T-helper 2 cell treated with Interferon-gamma antibody and Interleukin-4, amounts not matched to agents 5 μg/mL and 100 μg/mL, for 36 hours (primary cell): ENCODE results near the gene DYSF.

ENCODE experiments used
- DNase-seq: peaks from one replicate; pipeline ENCODE4 v3.0.0; 2021; ENCODE audit warnings: low spot score
- H3K27ac Mint-ChIP-seq: one replicate; pipeline ENCODE4 v1.8.0; 2021; ENCODE audit warnings: mild to moderate bottlenecking, mixed read lengths
- H3K27me3 Mint-ChIP-seq: one replicate; pipeline ENCODE4 v1.8.0; 2021; ENCODE audit warnings: low read depth, mixed read lengths
- H3K36me3 Mint-ChIP-seq: one replicate; pipeline ENCODE4 v1.8.0; 2021; ENCODE audit warnings: low read depth, mixed read lengths
- H3K4me1 Mint-ChIP-seq: one replicate; pipeline ENCODE4 v1.8.0; 2021; ENCODE audit warnings: low read depth, mixed read lengths
- H3K4me3 Mint-ChIP-seq: one replicate; pipeline ENCODE4 v1.8.0; 2022; ENCODE audit warnings: mild to moderate bottlenecking, moderate library complexity, mixed read lengths
- H3K9me3 Mint-ChIP-seq: one replicate; pipeline ENCODE4 v1.8.0; 2021; ENCODE audit warnings: mixed read lengths

DYSF gene

DNA sequence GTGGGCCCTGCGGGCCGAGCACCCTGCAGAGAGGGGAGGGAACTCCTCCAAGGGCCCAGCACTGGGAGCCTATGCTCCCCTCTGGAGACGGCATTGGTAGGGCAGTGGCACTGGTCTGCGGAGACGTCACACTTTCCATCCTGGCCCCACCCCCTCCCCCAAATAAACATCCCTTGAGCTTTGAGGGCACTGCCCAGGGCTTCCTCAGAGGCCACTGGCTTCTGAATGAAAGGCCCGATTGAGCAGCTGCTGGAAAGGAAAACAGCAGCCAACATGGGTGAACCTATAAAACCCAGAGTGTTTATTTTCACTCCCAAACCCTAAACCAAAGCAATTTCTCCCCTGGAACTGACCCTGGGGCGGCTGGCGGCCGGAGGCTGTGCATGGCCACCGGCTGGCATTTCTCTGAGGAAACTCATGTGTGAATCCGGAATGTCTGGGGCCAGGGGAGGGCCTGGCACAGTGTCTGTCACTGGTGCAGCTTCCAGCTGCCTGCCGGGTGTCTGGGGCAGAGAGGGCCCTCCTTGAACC is 138.9 kb downstream of the DYSF start:
- no peak for DNase-seq
- H3K27ac Mint-ChIP-seq: no peak overlapping the region

DNA sequence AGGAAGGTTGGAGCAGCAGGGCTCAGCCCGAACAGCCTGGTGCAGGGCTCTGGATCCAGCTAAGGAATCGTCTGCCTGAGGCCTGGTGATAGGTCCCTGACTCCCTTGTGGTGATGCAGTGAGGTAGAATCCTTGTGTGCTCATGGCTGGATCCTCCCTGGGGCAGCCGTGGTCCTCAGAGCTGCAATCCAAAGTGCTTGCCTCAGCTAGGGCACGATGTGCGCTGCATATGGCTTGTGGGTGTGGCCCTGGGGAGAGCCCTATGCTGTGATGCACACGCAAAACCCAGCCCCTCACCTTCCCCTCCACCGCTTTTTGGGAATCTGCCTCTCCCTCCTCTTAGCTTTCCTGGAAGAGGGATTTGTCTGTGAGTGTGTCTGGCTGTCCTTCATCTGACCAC is 142.2 kb downstream of the DYSF start:
- no peaks in the 10 kb centered on the region for H3K36me3 Mint-ChIP-seq

More for the DNA sequence above, 138.9 kb downstream of the DYSF start:
- H3K4me1 Mint-ChIP-seq: no peaks in the 10 kb centered on the region
- no peaks in the 10 kb centered on the region for H3K36me3 Mint-ChIP-seq
- no peaks in the 10 kb centered on the region for H3K27me3 Mint-ChIP-seq
- H3K9me3 Mint-ChIP-seq: no peaks in the 10 kb centered on the region
- H3K4me3 Mint-ChIP-seq: no peak overlapping the region

GRCh38 chr2:71596011-71596410 is 142.7 kb downstream of the DYSF start:
- Mint-ChIP-seq H3K36me3 (no peaks in the 10 kb centered on the region), H3K9me3 (no peaks in the 10 kb centered on the region), H3K4me3 (no peak overlapping the region), H3K27ac (no peak overlapping the region), H3K4me1 (no peaks in the 10 kb centered on the region), H3K27me3 (no peaks in the 10 kb centered on the region)
- DNase-seq: no peak

More for the DNA sequence above, 142.2 kb downstream of the DYSF start:
- H3K9me3 Mint-ChIP-seq: no peaks in the 10 kb centered on the region
- H3K4me1 Mint-ChIP-seq: no peaks in the 10 kb centered on the region
- H3K4me3 Mint-ChIP-seq: no peak overlapping the region
- no peak for DNase-seq
- no peak overlapping the region for H3K27ac Mint-ChIP-seq
- H3K27me3 Mint-ChIP-seq: no peaks in the 10 kb centered on the region

- peaks cover 2% of the 10 kb centered on the region for H3K4me1 Mint-ChIP-seq
- H3K9me3 Mint-ChIP-seq: no peaks in the 10 kb centered on the region
- H3K4me3 Mint-ChIP-seq: no peak overlapping the region
- H3K27me3 Mint-ChIP-seq: no peaks in the 10 kb centered on the region
- no peaks in the 10 kb centered on the region for H3K36me3 Mint-ChIP-seq
- no peak overlapping the region for H3K27ac Mint-ChIP-seq
- no peak for DNase-seq
Observed at GRCh38 chr2:71597756-71598155, 144.4 kb downstream of the DYSF start.

GRCh38 chr2:71598526-71598925 is 145.2 kb downstream of the DYSF start:
- Mint-ChIP-seq H3K4me1 (peaks cover 4% of the 10 kb centered on the region), H3K36me3 (no peaks in the 10 kb centered on the region), H3K27ac (no peak overlapping the region), H3K27me3 (no peaks in the 10 kb centered on the region), H3K9me3 (no peaks in the 10 kb centered on the region), H3K4me3 (no peak overlapping the region)
- DNase-seq: no peak

DNA sequence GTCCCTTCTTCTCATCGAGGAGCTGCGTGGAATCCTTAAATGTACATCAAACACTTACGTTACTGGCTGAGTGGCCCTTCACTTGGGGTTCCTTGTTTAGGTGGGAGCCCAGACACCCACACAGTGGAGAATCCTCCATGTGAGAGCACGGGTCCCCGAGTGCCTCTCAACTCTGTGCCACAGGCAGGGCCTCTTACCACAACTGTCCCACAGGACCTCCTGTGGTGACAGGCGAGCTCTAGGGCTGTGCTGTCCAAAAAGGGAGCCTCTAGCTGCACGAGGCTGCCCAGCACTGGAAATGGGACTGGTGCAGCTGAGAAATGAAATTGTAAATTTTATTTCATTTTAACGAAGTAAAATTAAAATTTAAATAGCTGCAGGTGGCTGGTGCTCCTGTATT is 145.7 kb downstream of the DYSF start:
- H3K27ac Mint-ChIP-seq: no peak overlapping the region
- no peaks in the 10 kb centered on the region for H3K27me3 Mint-ChIP-seq
- no peaks in the 10 kb centered on the region for H3K36me3 Mint-ChIP-seq
- H3K4me1 Mint-ChIP-seq: peaks cover 4% of the 10 kb centered on the region
- H3K4me3 Mint-ChIP-seq: no peak overlapping the region
- no peak for DNase-seq
- no peaks in the 10 kb centered on the region for H3K9me3 Mint-ChIP-seq

DNA sequence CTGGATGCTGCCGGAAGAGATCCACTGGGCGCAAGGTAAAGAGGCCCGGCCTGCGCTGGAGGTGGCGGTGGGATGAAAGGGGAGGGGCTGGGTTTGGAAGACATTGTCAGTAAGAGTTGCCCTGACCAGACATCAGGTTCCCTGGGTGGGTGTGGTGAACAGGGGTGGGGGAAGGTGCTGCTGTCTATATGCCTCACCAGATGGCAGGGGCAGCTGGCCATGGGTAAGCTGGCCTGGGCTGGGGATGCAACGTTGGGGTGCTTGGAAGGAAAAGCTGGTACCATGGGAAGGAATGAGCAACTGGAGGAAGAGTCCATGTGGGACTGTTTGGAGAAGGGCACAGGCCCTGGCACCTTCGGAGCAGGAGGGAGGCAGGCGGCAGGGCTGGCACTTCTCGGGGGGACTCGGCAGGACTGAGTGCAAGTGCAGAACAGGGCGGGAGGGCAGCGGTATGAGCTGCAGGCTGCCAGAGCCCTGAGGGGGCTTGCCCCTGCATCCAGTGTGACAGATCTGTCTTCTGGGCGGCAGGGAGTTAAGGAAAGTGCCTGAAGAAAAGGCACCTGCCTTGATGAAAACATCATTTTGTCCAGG is 146.4 kb downstream of the DYSF start:
- Mint-ChIP-seq H3K27ac (no peak overlapping the region), H3K36me3 (no peaks in the 10 kb centered on the region)

GRCh38 chr2:71600555-71600954 is 147.2 kb downstream of the DYSF start:
- Mint-ChIP-seq H3K36me3 (no peaks in the 10 kb centered on the region), H3K4me3 (no peak overlapping the region)

More for the DNA sequence above, 146.4 kb downstream of the DYSF start:
- no peak for DNase-seq
- Mint-ChIP-seq H3K9me3 (no peaks in the 10 kb centered on the region), H3K27me3 (no peaks in the 10 kb centered on the region), H3K4me3 (no peak overlapping the region), H3K4me1 (peaks cover 9% of the 10 kb centered on the region)

DNA sequence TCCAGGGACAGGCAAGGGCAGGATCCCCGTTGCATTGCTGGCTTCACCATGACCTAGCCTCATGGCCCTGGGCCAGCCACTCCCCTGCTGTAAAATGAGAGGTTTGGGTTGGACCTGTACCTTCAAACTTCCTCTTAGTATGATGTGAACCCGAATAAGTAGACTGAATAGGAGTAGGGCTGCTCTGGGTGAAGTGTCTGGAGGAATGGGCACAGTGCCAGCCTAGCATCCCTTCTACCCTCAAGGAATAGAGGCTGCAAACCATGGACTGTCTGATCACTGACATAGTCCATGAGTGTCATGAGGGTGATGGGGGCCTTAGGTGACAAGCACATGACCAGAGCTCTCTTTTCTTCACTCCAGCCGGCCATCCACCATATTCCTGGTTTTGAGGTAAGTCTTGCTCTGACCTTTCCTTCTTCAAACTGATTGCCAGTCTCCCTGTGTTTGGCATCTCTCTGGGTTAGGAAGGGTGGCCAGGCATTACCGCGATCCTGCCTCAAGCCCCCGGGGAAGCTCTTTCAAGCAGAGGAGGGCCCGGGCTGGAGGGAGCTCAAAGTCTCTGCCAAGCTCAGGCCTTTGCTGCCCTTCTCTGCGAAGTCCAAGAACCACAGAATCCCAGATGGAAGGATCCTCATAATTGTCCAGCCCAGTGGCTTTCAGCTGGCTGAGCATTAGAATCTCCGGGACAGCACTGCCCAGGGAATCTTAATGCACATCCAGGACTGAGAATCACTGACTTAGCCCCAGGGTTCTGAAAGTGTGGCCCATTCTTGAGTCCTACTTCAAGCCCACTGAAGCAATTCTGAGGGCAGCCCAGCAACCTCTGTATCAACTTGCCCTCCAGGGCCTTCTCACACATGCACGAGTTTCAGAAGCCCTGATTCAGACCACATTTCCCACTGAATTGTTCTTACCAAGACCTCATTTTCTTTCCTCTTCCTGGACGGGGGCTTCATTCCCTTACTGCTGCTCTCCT is 148.1 kb downstream of the DYSF start:
- H3K27ac Mint-ChIP-seq: no peak overlapping the region
- H3K4me3 Mint-ChIP-seq: no peak overlapping the region
- no peaks in the 10 kb centered on the region for H3K9me3 Mint-ChIP-seq
- H3K4me1 Mint-ChIP-seq: peaks cover 12% of the 10 kb centered on the region
- H3K27me3 Mint-ChIP-seq: peaks cover 3% of the 10 kb centered on the region
- DNase-seq: no peak
- H3K36me3 Mint-ChIP-seq: no peaks in the 10 kb centered on the region

More at GRCh38 chr2:71600555-71600954, 147.2 kb downstream of the DYSF start:
- peaks cover 3% of the 10 kb centered on the region for H3K27me3 Mint-ChIP-seq
- H3K27ac Mint-ChIP-seq: no peak overlapping the region
- peaks cover 12% of the 10 kb centered on the region for H3K4me1 Mint-ChIP-seq
- no peak for DNase-seq
- H3K9me3 Mint-ChIP-seq: no peaks in the 10 kb centered on the region

- no peak overlapping the region for H3K4me3 Mint-ChIP-seq
- H3K27me3 Mint-ChIP-seq: peaks cover 3% of the 10 kb centered on the region
- H3K9me3 Mint-ChIP-seq: no peaks in the 10 kb centered on the region
- H3K27ac Mint-ChIP-seq: no peak overlapping the region
- peaks cover 12% of the 10 kb centered on the region for H3K4me1 Mint-ChIP-seq
- no peak for DNase-seq
- H3K36me3 Mint-ChIP-seq: no peaks in the 10 kb centered on the region
Observed at GRCh38 chr2:71602115-71602495, 148.7 kb downstream of the DYSF start.

DNA sequence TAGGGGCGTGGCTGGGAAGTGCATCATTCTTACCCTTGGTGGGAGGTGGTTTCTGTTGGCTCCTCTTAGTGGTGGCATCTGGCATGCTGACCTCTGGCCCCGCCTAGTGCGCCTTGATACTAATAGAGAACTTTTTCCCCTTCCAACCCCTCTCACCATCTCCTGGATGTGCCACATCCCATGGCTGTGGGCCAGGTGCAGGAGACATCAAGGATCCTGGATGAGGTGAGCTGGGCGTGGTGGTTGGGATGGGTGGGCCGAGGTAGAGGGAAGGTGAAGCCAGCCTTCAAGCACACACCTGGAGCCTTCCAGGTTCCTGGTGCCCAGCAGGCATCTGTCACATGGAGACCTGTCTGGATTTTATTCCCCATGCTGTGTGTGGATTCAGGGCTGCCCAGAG is 149.2 kb downstream of the DYSF start:
- no peak for DNase-seq
- peaks cover 3% of the 10 kb centered on the region for H3K27me3 Mint-ChIP-seq
- no peaks in the 10 kb centered on the region for H3K9me3 Mint-ChIP-seq
- H3K27ac Mint-ChIP-seq: no peak overlapping the region
- H3K4me3 Mint-ChIP-seq: no peak overlapping the region
- H3K4me1 Mint-ChIP-seq: peaks cover 12% of the 10 kb centered on the region
- H3K36me3 Mint-ChIP-seq: no peaks in the 10 kb centered on the region

- H3K4me3 Mint-ChIP-seq: no peak overlapping the region
- H3K9me3 Mint-ChIP-seq: no peaks in the 10 kb centered on the region
- peaks cover 3% of the 10 kb centered on the region for H3K27me3 Mint-ChIP-seq
- H3K36me3 Mint-ChIP-seq: no peaks in the 10 kb centered on the region
- no peak for DNase-seq
- peaks cover 12% of the 10 kb centered on the region for H3K4me1 Mint-ChIP-seq
- no peak overlapping the region for H3K27ac Mint-ChIP-seq
Observed at GRCh38 chr2:71603311-71603811, 150.0 kb downstream of the DYSF start.

GRCh38 chr2:71603851-71604725 is 150.7 kb downstream of the DYSF start:
- no peaks in the 10 kb centered on the region for H3K9me3 Mint-ChIP-seq
- DNase-seq: no peak
- H3K27ac Mint-ChIP-seq: no peak overlapping the region
- peaks cover 12% of the 10 kb centered on the region for H3K4me1 Mint-ChIP-seq
- peaks cover 3% of the 10 kb centered on the region for H3K27me3 Mint-ChIP-seq
- no peak overlapping the region for H3K4me3 Mint-ChIP-seq
- H3K36me3 Mint-ChIP-seq: no peaks in the 10 kb centered on the region
